HepG2 (cell line): ENCODE measurements around the gene MARF1. TPM values are rescaled to one million over a fixed set of nuclear protein-coding genes. Genes with fewer than 3 reads are reported as not detected.

Source experiments
- BCL6 ChIP-seq: IDR thresholded peaks from 2 replicates; pipeline ENCODE4 v1.6.1; 2016; ENCODE audit warnings: missing genetic modification reagents, missing compliant biosample characterization
- CBX5 ChIP-seq: sonication (generic); formaldehyde crosslinking; IDR thresholded peaks from 2 replicates; pipeline ENCODE4 v1.4.0; 2020; ENCODE audit warnings: missing genetic modification reagents, borderline replicate concordance
- CEBPB ChIP-seq: IDR thresholded peaks from 2 replicates; pipeline ENCODE4 v1.6.1; 2011; ENCODE audit warnings: low read depth, low read length, improper control_type of control experiment, borderline replicate concordance
- CREB1 ChIP-seq, 2 experiments: fragments of 450-650 bp in 1 of 2; IDR thresholded peaks; 2 replicates each; pipeline ENCODE4 v1.6.1; 2016 to 2017; ENCODE audit warnings: control low read depth in 1 of 2, mild to moderate bottlenecking in 1 of 2, missing compliant biosample characterization in 1 of 2, missing genetic modification characterization in 1 of 2
- NFYB ChIP-seq: sonication (generic); formaldehyde crosslinking; IDR thresholded peaks from 2 replicates; pipeline ENCODE4 v1.4.0; 2020; ENCODE audit warnings: missing genetic modification reagents
- RAD21 ChIP-seq: fragments of 450-650 bp; formaldehyde crosslinking; IDR thresholded peaks from 2 replicates; pipeline ENCODE4 v1.5.0; 2020; ENCODE audit warnings: mild to moderate bottlenecking
- SIN3B ChIP-seq: fragments of 150-350 bp; IDR thresholded peaks from 2 replicates; pipeline ENCODE4 v1.6.1; 2014; ENCODE audit warnings: low read length
- TBX3 ChIP-seq: fragments of 450-650 bp; IDR thresholded peaks from 2 replicates; pipeline ENCODE4 v1.6.1; 2017; ENCODE audit warnings: antibody characterized with exemption, mild to moderate bottlenecking, inconsistent platforms, borderline replicate concordance
- ZFP36L1 ChIP-seq: sonication (generic); formaldehyde crosslinking; IDR thresholded peaks from 2 replicates; pipeline ENCODE4 v1.8.0; 2022; ENCODE audit warnings: mild to moderate bottlenecking, missing genetic modification reagents, moderate library complexity
- ZNF160 ChIP-seq: sonication (generic); formaldehyde crosslinking; IDR thresholded peaks from 2 replicates; pipeline ENCODE4 v1.8.0; 2022; ENCODE audit warnings: mild to moderate bottlenecking, inconsistent platforms, missing genetic modification reagents
- ZNF543 ChIP-seq: sonication (generic); formaldehyde crosslinking; IDR thresholded peaks from 2 replicates; pipeline ENCODE4 v1.4.0; 2020; ENCODE audit warnings: mild to moderate bottlenecking, missing genetic modification reagents
- ZNF546 ChIP-seq: sonication (generic); formaldehyde crosslinking; conservative IDR thresholded peaks from 2 replicates; pipeline ENCODE4 v1.8.1; 2023; ENCODE audit warnings: mild to moderate bottlenecking, missing genetic modification reagents
- ZNF768 ChIP-seq: sonication (generic); formaldehyde crosslinking; IDR thresholded peaks from 2 replicates; pipeline ENCODE4 v1.4.0; 2020; ENCODE audit warnings: missing genetic modification reagents
- polyA plus RNA-seq, 8 experiments: library from polyadenylated mRNA; depleted of rRNA in 3 of 8; stranded (reverse) in 7 of 8; unstranded in 1 of 8; fragments of >200 nt; fragmentation: Illumina TruSeq in 4 of 8; extraction: Trizol in 4 of 8; gene quantifications; 2 replicates each; pipeline versions ENCODE4 v1.2.1 to v1.2.3, GENCODE V29; 2011 to 2016; ENCODE audit warnings: low read depth in 4 of 8, missing spikeins in 1 of 8, mixed read lengths in 1 of 8; ENCODE audit not compliant: insufficient read depth in 1 of 8
- total RNA-seq, 5 experiments: library from RNA; depleted of rRNA; stranded (reverse); fragments of >200 nt; fragmentation: Illumina TruSeq; extraction: Trizol; gene quantifications; 2 replicates each; pipeline ENCODE4 v1.2.3, GENCODE V29; 2016; ENCODE audit warnings: low read depth in 1 of 5
- TF ChIP-seq, protein P1 (sequence below): sonication (generic); formaldehyde crosslinking; IDR thresholded peaks from 2 replicates; pipeline ENCODE4 v1.5.0; 2020; ENCODE audit warnings: mild to moderate bottlenecking, missing genetic modification reagents, borderline replicate concordance
- TF ChIP-seq, protein P2 (sequence below): sonication (generic); formaldehyde crosslinking; IDR thresholded peaks from 2 replicates; pipeline ENCODE4 v1.5.0; 2020; ENCODE audit warnings: mild to moderate bottlenecking, missing genetic modification reagents
- TF ChIP-seq, protein P3 (sequence below), 2 experiments: sonication (generic) in 1 of 2; formaldehyde crosslinking in 1 of 2; IDR thresholded peaks; 2 replicates each; pipeline versions ENCODE4 v1.5.1 to v1.6.1; 2011 to 2020; ENCODE audit warnings: borderline replicate concordance in 1 of 2, low read depth in 1 of 2, low read length in 1 of 2, mild to moderate bottlenecking in 1 of 2, missing genetic modification reagents in 1 of 2, moderate library complexity in 1 of 2

Gene MARF1
- total and polyA plus RNA-seq, 2 of the 13 experiments (the other 11 are each of a cell fraction or from before 2014, with no cell fraction given): 8.7 to 20.7 TPM

DNA sequence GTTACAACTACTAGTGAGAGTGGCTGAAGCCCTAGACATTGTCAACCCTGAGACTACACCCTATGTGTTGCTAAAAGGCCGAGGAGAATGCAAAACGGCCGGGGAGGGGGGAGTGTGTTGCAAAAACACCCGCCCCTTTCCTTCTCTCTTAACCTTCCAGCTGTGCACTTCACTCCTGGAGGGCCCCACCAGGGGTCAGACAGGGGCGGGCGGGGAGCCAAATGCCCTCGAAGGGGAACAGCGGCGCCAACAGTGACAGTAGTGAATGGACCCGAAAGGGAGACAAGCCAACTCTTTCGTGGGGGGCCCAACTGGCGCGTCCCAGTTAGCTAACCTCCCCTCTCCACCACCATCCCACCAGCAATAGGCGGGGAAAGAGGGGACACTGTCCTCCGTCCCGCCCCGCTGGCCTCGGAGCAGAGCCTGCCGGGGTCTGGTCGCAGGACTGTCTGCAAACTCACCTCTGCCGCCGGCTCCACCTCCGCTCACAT, 352 bp downstream of the MARF1 start (continued):
- TF ChIP-seq, protein P1, sequence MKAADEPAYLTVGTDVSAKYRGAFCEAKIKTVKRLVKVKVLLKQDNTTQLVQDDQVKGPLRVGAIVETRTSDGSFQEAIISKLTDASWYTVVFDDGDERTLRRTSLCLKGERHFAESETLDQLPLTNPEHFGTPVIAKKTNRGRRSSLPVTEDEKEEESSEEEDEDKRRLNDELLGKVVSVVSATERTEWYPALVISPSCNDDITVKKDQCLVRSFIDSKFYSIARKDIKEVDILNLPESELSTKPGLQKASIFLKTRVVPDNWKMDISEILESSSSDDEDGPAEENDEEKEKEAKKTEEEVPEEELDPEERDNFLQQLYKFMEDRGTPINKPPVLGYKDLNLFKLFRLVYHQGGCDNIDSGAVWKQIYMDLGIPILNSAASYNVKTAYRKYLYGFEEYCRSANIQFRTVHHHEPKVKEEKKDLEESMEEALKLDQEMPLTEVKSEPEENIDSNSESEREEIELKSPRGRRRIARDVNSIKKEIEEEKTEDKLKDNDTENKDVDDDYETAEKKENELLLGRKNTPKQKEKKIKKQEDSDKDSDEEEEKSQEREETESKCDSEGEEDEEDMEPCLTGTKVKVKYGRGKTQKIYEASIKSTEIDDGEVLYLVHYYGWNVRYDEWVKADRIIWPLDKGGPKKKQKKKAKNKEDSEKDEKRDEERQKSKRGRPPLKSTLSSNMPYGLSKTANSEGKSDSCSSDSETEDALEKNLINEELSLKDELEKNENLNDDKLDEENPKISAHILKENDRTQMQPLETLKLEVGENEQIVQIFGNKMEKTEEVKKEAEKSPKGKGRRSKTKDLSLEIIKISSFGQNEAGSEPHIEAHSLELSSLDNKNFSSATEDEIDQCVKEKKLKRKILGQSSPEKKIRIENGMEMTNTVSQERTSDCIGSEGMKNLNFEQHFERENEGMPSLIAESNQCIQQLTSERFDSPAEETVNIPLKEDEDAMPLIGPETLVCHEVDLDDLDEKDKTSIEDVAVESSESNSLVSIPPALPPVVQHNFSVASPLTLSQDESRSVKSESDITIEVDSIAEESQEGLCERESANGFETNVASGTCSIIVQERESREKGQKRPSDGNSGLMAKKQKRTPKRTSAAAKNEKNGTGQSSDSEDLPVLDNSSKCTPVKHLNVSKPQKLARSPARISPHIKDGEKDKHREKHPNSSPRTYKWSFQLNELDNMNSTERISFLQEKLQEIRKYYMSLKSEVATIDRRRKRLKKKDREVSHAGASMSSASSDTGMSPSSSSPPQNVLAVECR (CRISPR knock-in tag): peak; percentile 87; the same call in 1 of the 2 replicates
- TF ChIP-seq TBX3 (0 out of 2 replicates have a peak, but pooled peaks have one; percentile 8), CBX5 (CRISPR knock-in tag) (peak; percentile 83; the same call in 1 of the 2 replicates), SIN3B (no peak; the same call in 1 of the 2 replicates), RAD21 (CRISPR knock-in tag) (peak; percentile 94), CEBPB (peak; percentile 60; the same call in 1 of the 2 replicates), ZNF543 (CRISPR knock-in tag) (peak; percentile 96), ZFP36L1 (CRISPR knock-in tag) (no peak), BCL6 (CRISPR knock-in tag) (peak; percentile 72), ZNF546 (peak; percentile 82; the same call in 1 of the 2 replicates), CREB1 (IDR thresholded peaks at IDR 0.05) (no peak), CREB1 (CRISPR knock-in tag; IDR thresholded peaks at IDR 0.05) (no peak), ZNF160 (CRISPR knock-in tag) (peak; percentile 35; the same call in 1 of the 2 replicates), NFYB (CRISPR knock-in tag) (peak; percentile 6; the same call in 1 of the 2 replicates), ZNF768 (CRISPR knock-in tag) (0 out of 2 replicates have a peak, but pooled peaks have one; percentile 41)
- TF ChIP-seq, protein P2, sequence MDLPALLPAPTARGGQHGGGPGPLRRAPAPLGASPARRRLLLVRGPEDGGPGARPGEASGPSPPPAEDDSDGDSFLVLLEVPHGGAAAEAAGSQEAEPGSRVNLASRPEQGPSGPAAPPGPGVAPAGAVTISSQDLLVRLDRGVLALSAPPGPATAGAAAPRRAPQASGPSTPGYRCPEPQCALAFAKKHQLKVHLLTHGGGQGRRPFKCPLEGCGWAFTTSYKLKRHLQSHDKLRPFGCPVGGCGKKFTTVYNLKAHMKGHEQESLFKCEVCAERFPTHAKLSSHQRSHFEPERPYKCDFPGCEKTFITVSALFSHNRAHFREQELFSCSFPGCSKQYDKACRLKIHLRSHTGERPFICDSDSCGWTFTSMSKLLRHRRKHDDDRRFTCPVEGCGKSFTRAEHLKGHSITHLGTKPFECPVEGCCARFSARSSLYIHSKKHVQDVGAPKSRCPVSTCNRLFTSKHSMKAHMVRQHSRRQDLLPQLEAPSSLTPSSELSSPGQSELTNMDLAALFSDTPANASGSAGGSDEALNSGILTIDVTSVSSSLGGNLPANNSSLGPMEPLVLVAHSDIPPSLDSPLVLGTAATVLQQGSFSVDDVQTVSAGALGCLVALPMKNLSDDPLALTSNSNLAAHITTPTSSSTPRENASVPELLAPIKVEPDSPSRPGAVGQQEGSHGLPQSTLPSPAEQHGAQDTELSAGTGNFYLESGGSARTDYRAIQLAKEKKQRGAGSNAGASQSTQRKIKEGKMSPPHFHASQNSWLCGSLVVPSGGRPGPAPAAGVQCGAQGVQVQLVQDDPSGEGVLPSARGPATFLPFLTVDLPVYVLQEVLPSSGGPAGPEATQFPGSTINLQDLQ (CRISPR knock-in tag): peak; percentile 56; the same call in 1 of the 2 replicates
- TF ChIP-seq, protein P3, sequence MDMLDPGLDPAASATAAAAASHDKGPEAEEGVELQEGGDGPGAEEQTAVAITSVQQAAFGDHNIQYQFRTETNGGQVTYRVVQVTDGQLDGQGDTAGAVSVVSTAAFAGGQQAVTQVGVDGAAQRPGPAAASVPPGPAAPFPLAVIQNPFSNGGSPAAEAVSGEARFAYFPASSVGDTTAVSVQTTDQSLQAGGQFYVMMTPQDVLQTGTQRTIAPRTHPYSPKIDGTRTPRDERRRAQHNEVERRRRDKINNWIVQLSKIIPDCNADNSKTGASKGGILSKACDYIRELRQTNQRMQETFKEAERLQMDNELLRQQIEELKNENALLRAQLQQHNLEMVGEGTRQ (IDR thresholded peaks at IDR 0.05; ENCODE audit: low read depth, low read length): no peak
- TF ChIP-seq, protein P3 (CRISPR knock-in tag; IDR thresholded peaks at IDR 0.05; ENCODE audit: borderline replicate concordance): no peak
